Fibroblast of skin of scalp (primary cell): ENCODE results near the gene TMEM175.

Source experiments
- DNase-seq: peaks from one replicate; pipeline ENCODE4 v3.0.0-alpha.2; 2013

Gene TMEM175

GRCh38 chr4:960636-961350 lies 28.5 kb downstream of the TMEM175 start:
- DNase-seq, result no peak

DNA sequence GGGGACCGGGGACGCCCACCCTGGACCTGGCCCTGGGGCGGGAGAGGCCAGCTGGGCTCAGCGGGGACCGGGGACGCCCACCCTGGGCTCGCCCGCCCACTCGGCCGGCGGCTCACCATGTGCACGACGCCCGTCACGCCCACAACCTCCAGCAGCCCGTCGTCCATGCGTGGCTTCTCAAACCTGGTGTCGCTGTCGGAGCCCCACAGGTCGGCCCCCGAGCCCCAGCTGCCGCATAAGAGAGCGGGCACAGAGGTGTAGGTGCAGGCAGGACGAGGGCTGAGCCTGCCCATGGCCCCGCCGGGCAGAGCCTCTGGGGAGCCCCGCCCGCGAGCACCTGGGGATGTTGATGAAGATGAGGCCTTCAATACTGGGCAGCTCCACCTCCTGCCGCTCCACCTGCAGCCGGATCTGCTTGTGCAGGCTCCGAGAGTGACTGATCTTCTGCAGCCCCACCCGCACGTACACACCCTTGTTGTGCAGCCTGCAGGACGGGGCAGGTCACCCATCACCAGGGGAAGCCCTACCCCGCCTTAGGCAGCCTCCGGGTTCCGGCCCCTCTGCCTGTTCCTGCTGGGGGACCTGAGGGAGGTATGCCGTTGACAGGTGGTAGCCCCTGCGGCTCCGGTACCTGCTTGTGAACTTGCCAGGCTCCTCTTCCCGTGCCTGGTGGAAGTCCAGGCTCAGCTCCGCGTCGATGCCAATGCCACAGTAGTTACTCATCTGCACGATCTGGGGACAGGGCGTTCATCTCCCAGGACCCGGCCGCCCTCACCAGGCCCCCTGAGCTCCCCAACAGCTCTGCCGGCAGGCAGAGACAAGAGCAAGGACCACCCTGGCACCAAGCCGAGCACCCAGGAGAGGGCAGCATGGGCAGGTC lies 29.3 kb downstream of the TMEM175 start:
- DNase-seq, result no peak

- no peak for DNase-seq
These were observed 30.3 kb downstream of the TMEM175 start for GRCh38 chr4:962231-963208.

GRCh38 chr4:963276-964225 lies 31.3 kb downstream of the TMEM175 start:
- DNase-seq, result no peak

DNA sequence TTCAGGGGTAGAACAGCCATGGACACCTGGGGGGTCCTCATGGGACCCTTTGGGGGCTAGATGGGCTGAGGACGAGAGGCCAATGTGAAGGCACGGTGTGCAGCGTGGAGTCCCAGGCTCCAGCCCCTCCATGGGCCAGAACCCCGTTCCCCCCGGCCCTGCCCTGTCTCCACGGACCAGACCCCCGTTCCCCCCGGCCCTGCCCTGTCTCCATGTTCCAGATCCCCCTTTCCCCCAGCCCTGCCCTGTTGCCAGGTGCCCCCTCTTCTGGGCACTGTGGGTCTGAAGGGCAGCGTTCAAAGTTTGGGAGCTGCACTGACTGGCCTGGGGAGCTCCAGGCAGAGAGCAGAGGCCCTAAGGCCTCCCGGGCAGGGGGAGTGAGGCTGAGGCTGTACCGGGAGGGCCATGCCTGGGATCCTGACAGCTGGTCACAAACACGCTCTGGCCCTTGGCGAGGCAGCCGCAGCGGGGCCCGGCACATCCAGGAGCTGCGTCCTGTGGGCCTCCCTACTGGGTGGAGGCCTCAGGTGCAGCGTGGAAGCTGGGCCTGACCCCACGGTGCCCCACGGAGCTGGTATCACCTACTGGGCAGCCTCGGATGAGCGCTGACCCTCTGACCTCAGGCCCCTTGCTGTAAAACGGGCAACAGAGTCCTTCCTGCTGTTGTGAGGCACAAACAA lies 32.2 kb downstream of the TMEM175 start:
- DNase-seq, result no peak

GRCh38 chr4:965048-965765 lies 32.9 kb downstream of the TMEM175 start:
- DNase-seq, result no peak

DNA sequence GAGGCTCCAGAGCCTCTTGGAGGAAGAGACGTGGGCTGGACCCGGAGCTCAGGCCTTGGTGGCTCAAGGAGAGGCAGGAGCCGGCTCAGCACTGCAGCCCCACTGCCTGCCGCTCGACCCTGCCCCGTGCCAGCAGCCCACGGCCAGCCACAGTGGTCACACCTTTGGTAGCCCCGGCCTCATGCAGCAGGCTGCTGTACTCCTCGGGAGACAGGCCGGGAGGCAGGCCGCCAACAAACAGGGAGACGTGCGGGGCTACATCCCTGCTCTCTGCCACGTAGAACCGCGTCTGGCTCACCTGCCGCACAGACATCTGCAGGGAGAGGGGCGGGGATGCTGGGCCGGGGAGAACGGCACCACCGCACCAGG lies 33.5 kb downstream of the TMEM175 start:
- DNase-seq, result no peak

- DNase-seq, result no peak
These were observed 34.2 kb downstream of the TMEM175 start for GRCh38 chr4:966266-967112.

GRCh38 chr4:967113-968104 lies 35.1 kb downstream of the TMEM175 start:
- DNase-seq, result no peak

GRCh38 chr4:968221-968620 lies 36.0 kb downstream of the TMEM175 start:
- no peak for DNase-seq

GRCh38 chr4:968621-969394 lies 36.5 kb downstream of the TMEM175 start:
- no peak for DNase-seq

DNA sequence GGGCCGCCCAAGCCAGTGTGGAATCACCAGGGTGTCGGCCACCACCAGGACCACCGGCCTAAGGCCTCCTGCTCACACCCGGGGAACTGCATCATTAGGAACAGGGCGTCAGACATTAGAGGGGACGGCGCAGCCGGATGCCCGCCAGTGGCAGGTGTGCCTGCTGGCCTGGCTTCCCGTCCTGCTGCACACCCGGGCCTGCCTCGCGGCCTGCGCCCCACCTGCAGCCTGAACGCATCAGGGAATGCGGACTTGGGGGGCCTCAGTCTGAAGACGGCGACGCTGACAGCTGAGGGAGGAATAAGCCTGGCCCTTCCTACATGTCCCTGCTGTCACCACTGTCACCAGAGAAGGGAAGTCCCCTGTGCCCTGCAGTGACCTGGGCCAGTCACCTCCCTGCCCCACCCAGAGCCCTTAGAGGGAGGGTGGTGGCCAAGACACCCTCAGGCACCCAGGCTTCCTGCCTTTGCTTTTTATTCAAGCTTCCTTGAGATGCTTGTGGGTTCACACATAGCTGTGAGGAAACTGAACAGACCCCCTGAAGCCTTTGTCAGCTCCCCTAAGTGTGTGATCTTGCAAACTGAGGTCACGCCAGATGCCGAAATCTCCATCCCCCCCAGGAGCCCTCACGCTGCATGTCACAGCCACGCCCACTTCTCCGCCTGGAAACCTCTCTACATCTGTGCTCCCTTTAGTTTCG lies 37.9 kb downstream of the TMEM175 start:
- no peak for DNase-seq

DNA sequence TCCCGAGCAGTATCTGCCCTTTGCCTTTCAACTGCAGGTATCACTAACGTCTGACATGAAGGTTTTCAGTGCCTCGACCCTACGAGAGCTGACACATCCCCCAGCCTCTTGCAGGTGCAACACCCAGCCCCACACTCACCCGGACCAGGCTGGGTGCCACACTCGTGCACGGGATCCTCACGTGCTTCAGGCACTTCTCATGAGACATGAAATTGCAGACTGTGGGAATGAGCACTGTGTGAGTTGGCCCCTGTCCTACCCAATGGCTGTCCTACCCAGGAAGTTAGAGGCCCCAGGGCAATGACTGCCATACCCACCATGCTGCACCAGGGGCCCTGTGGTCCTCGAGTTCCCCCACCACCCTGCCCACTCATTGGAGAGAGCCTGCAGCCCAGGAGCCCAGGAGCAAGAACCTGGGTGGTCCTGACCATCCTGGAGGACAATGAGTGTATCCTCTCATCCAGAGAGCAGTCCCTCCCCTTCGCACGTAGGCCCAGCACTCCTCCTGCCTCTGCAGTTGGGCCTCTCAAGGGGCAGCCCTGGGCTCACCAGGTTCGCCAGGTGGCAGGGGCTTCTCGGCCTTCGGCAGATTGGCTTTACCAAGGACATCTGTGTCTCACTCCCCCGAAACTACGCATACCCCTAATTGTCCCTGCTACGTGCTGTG lies 38.7 kb downstream of the TMEM175 start:
- DNase-seq, result no peak

DNA sequence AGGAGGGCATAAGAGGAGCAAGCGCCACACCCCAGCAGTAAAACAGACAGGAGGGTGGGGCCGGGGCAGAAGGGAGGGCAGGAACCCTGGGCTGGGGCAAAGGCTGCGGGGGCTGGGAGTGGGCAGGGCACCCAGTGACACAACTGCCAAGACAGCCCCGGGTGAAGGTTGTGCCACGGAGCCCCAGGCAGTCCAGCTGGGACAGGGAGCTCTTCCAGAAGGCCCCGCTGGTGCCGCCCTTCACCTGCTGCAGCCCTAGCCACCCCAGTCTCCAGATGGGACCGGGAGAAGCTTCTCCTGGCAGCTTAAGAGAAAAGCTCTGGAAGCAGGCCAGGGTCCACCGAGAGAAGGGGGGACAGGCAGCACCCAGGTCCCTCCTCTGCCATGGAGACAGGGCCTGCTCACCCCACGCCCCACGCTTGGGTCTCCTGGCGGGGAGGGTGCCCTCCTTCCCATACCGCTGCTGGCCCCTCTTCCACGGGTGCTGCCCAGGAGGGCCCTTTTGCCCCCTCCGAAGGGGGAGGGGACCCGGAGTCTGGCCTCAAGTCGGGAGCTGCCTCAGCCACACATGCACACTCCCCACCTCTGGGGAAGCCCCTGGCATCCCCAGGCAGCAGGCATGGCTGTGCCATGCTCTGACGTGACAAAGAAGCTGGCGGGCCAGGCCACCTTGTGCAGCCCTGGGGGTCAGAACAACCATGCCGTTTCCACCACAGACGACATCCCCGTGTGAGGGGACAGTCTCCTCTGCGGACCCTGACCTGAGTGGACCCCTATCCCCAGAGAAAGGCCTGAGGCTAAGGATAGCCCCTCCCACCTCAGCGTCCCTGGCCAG lies 39.6 kb downstream of the TMEM175 start:
- no peak for DNase-seq
